GM21390 (cell line): Measurements from ENCODE around the gene TMEM163.

Source experiments
- ATAC-seq: cut with Tn5 transposase; IDR thresholded peaks from one replicate; pipeline ENCODE4 v1.9.1; 2021; ENCODE audit not compliant: unreplicated experiment

The TMEM163 gene

GRCh38 chr2:134446383-134447017, 272.3 kb downstream of the TMEM163 start:
- no peak for ATAC-seq

- no peak for ATAC-seq
Observed at GRCh38 chr2:134445985-134446382, 272.8 kb downstream of the TMEM163 start.

- no peak for ATAC-seq
Observed at GRCh38 chr2:134445116-134445515, 273.7 kb downstream of the TMEM163 start.

- no peak for ATAC-seq
Observed at GRCh38 chr2:134443814-134444480, 274.9 kb downstream of the TMEM163 start.

GRCh38 chr2:134441153-134441863, 277.5 kb downstream of the TMEM163 start:
- ATAC-seq: no peak

GRCh38 chr2:134440336-134440909, 278.4 kb downstream of the TMEM163 start:
- no peak for ATAC-seq

- ATAC-seq: no peak
Observed at GRCh38 chr2:134438371-134438770, 280.4 kb downstream of the TMEM163 start.

- no peak for ATAC-seq
Observed at GRCh38 chr2:134436706-134437105, 282.1 kb downstream of the TMEM163 start.

- ATAC-seq: no peak
Observed at GRCh38 chr2:134435936-134436335, 282.9 kb downstream of the TMEM163 start.

GRCh38 chr2:134435505-134435904, 283.3 kb downstream of the TMEM163 start:
- no peak for ATAC-seq

GRCh38 chr2:134433979-134434378, 284.8 kb downstream of the TMEM163 start:
- no peak for ATAC-seq

- no peak for ATAC-seq
Observed at GRCh38 chr2:134433469-134433868, 285.3 kb downstream of the TMEM163 start.

- no peak for ATAC-seq
Observed at GRCh38 chr2:134432435-134432883, 286.3 kb downstream of the TMEM163 start.

GRCh38 chr2:134431838-134432434, 286.9 kb downstream of the TMEM163 start:
- ATAC-seq: no peak

GRCh38 chr2:134429886-134430285, 288.9 kb downstream of the TMEM163 start:
- ATAC-seq: no peak

GRCh38 chr2:134426721-134427120, 292.1 kb downstream of the TMEM163 start:
- ATAC-seq: no peak

GRCh38 chr2:134425724-134426496, 292.9 kb downstream of the TMEM163 start:
- ATAC-seq: no peak

GRCh38 chr2:134421556-134422328, 297.1 kb downstream of the TMEM163 start:
- ATAC-seq: no peak

- ATAC-seq: no peak
Observed at GRCh38 chr2:134420920-134421319, 297.9 kb downstream of the TMEM163 start.

GRCh38 chr2:134420259-134420658, 298.5 kb downstream of the TMEM163 start:
- no peak for ATAC-seq
